HG02870 (cell line): ENCODE measurements around the gene RNF14.

ENCODE experiments used
- ATAC-seq: cut with Tn5 transposase; IDR thresholded peaks from one replicate; pipeline ENCODE4 v1.9.1; 2021; ENCODE audit warnings: mild to moderate bottlenecking, moderate library complexity; ENCODE audit not compliant: unreplicated experiment

RNF14 gene

DNA sequence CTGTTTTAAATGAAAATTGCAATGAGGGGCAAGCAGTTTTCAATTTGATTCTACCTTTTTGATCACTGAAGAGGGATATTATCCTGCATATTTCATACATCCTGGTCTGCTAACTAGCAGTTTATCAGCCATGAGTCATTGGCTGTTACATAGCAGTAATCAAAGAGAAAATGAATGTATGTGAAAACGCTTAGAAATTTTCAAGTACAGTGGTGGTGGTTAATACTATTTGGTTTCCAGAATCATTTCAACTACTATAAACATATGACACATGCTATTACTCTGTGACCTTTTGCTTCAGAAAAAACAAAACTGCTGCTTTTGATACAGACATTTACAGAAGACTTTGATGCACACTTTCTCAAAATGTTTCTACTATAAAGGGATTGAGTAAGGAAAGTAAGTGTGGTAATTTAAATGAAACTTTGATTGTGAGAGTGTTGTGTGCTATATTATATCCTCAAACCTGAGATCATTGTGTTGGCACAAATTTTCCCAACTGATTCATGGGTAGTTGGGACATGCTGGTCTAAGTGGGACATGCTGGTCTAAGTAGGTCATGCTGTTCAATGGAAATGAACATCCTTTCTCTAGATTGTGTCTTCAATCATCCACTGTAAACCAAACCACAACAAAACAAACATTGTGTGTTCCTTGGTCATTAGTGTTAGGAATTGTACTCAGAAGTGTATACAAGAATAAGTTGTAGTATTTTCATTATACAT, 5.1 kb downstream of the RNF14 start:
- no peak for ATAC-seq

DNA sequence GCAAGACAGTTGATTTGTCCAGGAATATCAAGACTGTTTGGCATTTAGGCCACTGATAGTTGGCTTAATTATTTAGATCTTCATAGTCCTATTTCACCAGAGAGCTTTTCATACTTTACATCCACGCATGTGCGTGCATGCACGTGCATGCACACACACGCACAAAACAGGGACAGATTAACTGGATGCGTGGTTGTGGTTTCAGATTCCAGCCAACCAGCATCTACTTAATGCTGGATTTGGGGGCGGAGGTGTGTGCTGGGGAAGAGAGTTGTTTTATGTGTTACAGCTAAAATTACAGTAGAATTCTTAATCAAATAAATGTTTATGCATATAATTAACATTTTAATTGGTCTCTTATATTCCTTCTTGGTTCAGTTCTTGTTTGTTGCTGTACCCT, 7.3 kb downstream of the RNF14 start:
- ATAC-seq: no peak

DNA sequence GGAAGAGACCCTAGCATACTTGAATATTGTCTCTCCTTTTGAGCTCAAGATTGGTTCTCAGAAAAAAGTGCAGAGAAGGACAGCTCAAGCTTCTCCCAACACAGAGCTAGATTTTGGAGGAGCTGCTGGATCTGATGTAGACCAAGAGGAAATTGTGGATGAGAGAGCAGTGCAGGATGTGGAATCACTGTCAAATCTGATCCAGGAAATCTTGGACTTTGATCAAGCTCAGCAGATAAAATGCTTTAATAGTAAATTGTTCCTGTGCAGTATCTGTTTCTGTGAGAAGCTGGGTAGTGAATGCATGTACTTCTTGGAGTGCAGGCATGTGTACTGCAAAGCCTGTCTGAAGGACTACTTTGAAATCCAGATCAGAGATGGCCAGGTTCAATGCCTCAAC, 9.5 kb downstream of the RNF14 start:
- ATAC-seq: no peak

DNA sequence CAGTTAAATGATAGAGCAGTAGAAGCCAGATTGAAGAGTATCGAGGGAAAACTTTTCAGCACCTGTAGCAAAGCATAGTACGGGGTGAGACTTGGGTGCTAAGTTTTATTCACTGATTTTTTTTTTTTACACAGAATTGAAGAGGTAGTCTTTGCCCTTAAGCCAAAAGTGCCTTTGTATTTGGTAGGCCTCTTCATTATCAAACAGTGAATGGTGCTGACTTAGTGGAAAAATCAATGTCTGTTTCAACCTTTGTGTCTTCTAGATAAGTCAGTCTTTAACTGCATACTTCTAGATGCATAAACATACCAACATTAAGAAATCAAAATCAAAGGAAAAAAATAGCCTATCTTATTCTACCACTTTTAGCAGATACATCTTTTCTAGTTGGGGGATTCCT, 13.7 kb downstream of the RNF14 start:
- no peak for ATAC-seq

DNA sequence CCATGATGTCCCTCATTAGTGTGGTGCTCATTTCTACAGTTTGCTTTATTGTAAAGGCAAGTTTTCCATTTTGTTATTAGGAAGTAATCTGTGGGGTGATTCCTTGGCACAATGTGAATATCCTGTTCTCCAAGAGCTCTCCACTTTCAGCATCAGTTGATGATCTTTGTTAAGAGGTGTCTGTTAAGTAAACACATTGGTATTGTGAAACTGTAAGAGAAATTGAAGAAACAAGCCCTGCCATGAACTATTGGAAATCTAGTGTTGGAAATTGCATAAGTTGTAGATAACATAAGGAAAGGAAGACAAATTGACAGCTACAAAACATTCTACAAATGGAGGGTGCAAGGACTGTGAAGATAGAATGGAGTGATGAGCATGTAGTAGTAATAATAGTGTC, 17.2 kb downstream of the RNF14 start:
- ATAC-seq: no peak

DNA sequence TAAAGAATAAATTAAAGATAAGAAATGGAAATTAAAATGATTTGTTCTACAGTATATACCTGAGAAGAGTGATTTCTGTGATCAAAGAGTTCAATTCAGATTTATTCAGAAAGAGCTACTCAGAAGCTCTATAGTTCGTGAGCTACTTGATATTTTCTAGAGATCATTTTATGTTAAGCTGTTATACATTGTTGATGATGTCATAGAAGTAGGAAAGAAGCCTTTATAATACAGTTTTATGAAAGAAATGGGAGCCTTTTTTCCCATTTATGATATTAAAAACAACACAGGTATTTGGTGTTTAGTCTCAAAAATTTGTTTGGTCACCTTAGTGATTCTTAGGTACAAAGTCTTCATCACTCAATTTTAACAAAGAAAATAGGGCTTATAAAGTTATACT, 20.8 kb downstream of the RNF14 start:
- ATAC-seq: no peak

DNA sequence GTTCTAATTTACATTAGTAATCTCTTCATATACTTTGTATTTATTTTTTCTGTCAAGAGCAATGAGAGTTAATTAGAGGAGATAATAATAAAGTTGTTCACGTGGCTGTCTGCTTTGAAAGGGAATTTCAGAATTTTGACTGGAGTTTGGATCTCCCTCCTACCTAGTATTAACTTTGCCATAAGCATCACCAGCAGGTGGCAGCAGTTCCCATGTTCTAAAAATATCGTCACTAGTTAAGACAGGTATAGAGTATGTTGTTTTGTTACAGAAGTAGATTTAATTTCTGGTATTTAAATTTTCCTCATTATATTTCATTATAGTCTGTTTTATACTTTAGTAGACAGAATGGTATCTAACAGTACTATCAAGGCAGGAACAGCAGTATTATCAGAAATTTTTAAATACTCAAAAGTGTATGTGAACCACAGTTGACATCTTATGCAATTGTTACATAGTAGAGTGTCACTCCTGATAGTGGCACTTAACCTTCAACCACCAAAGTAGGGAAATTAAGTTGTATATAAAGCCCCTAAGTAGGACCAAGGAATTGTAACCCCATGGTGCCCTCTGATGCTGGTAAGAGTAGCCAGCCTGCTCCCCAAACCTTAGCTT, 23.6 kb downstream of the RNF14 start:
- ATAC-seq: peak; percentile 58

DNA sequence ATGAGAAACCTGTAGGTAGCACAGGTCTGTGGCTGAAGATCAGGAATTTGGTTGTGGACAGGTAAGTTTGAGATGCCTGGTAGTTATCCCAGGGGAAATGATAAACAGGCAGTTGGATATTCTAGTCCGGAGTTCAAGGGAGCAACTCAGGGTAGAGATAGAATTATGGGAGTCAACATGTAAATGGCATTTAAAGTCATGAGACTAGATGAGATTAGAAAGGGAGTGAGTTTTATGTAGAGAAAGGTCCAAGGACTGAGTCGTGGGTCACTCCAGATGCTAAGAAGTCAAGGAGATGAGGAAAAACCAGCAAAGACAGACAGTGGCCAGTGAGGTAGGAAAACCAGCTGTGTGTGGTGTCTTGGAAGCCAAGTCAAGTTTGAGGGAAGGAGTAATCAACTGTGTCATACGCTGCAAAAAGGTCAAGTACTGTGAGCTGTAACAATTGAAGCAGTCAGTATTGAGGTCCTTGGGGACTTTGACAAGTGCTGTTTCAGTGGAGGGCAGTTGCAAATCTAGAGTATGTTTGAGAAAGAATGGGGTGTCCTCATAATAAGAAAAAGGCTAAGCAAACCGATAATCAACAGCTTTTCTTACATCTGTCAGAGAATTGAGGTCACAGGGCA, 25.7 kb downstream of the RNF14 start:
- ATAC-seq: no peak

DNA sequence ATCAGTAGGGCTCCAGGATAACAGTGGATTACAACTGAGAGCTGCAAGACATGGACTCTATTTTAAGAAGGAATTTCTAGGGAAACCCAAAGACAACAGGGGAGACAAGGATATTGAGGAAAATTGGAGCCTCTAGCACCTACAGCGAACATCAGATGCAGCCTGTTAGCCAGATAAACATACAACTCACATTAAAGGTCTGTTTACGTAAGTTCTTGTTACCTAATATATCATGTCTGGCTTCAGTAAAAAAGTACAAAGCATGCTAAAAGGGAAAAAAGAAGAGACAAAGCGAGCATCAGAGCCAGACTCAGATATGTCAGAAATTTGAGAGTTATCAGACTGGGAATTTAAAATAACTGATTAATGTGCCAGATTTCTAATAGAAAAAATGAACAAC, 26.8 kb downstream of the RNF14 start:
- no peak for ATAC-seq

DNA sequence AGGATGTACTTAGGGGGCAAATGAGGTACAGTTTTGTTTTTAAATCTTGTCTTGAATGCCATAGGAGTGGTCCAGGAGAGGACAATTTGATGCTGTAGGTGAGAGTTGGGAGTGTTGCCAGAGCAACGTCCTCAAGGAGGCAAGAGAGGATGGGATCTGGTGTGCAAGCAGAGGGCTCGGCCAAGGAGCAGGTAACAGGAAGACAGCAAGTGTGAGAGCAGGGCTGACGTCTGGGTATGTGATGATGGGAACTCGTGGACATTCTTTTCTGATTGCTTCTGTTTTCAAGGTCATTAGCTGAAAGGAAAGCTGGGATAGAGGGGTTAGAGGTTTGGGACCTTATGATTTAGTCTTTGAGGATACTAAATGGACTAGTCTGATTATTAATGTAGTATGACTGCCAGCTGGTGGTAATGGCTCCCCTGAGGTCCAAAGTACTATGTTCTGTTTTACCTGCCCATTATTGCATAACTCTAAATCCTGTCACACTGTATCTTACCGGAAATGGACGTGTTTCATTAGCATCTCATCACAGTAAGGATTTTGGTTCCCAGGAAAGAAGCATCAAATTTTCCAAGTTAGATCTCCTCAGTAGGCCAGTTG, 28.6 kb downstream of the RNF14 start:
- ATAC-seq: no peak

DNA sequence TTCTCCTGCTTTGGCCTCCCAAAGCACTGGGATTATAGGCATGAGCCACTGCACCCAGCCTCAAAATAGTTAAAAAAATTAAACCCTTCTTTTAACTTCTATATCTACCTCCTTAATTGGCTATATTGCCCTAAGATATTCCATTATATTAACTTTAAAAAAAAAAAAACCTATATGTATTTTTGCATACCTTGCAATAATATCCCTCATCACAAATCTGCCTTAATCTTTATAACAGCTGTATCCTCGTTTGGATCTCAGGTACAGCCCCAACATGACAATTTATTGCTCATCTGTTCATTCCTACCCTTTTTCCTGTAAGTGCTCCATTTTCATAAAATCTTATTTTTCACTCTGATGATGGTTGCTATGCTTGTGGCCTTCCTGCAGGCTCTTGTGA, 31.3 kb downstream of the RNF14 start:
- no peak for ATAC-seq

DNA sequence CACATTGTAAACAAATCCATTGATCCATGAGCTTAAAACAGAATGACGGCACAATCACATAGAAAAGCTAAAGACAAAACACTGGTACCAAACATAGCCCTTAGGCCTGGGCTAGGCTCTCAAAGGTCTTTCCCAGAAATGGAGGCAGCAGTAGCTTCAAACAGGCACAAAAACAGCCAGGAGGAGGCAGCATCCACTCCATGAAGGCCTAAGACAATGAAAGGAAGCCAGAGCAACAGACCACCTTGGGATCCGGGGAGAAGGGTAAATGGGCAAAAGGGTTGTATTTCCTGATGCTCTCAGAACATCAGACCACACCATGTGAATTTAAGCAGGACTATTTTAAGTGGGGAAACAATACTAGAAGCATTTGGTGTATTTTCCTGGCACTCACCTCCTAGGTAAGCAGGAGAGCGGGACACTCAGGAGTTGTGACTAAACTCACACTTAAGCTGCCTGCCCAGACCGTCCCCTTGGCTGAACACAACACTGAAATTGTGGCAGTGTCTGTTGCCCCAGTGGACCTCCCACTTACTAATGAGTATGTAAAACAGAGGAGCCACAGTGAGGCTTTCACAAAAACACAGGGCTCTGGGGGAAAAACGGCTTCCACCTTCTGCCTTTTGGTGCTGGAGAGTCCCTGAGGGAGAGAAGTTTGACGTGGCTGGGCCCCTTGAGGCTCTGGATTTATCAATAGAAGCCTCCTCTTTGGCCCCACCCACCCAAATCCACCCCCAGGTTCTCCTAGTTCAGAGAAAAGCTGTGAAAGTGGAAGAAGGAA, 32.0 kb downstream of the RNF14 start:
- no peak for ATAC-seq

DNA sequence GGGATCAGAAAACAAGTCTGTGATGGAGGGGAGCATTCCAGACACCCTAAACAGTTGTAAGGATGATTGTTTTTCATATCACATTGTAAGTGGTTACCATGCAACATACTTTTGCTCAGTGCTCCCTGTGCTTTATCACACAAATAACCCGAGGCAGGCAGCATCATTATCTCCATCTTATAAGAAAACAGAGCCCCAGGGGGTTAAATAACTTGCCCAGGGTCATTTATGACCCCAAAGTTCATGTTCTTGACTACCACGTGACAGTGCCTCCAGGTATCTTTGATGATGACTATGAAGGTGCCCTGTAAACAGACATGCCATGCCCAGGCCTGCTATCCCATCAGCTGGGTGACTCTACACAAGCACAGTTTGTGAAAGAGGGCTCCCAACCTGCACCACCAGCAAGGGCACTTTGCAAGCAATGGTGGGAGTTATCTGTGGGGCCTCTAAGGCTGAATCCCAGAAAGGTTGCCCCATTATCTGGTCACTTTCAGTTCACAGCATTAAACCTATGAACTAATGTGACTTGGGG, 34.4 kb downstream of the RNF14 start:
- ATAC-seq: no peak

DNA sequence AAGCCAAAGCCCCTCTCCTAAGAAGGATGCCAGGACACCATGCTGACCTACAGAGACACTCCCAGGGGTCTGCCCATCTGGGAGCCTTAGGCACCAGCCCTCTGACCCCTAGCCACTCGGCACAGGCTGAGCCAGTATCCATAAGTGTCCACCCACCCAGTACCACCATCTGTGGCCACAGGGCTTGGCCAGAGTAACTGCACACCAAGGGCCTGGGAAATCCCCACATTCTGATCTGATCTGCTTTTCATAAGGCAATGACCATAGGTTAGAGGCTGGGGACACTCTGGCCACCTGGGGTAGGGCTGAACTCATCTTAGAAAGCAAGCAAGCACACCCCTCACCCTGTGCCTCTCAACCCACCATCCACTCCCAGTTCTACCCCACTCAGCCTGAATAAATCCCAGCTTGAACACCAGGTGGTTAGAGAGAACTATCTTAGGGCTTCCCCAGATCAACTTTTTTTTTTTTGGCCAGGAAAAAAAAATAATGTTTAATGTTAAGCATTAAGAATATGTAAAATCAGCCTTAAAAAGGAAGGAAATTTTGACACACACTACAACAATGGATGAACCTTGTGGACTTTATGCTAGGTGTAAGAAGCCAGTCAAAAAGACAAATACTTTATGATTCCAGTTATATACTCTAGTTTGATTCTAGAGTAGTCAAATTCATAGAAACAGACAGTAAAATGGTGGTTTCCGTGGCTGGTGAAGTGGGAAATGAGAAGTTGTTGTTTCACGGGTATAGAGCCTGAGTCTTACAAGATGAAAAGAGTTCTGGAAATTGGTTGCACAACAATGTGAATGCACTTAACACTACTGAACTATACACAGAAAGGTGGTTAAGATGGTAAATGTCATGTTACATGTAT, 37.7 kb downstream of the RNF14 start:
- peak; percentile 67 for ATAC-seq

DNA sequence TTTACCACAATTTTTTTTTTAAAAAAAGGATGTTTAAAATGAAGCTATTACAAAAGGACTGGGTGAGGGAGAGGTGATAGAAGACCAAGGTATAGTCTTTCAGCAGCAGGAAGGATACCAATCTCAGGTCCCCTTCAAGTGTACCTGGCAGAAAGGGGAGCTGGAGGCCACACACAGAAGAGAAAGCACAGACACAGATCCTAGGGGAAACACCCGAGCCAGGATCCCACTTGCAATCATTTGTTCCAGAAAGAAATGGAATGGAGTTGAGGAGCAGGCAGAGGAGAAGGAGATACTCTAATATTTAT, 38.3 kb downstream of the RNF14 start:
- peak; percentile 24 for ATAC-seq

DNA sequence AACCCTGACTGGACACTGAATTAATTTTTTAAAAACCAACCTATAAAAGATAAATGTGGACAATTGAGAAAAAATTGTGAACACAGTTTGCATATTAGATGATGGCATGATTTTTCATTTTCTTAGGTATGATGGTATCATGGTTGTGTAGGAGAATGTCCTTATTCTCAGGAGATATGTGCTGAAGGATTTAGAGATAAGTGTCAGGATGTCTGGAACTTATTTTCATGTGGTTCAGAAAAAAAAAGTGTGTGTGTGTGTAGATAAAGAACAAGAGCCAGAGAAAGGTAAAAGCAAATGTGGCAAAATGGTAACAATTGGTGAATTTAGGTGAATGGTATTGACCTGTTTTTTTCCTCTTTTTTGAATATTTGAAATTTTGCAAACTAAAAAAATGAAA, 39.9 kb downstream of the RNF14 start:
- ATAC-seq: no peak

DNA sequence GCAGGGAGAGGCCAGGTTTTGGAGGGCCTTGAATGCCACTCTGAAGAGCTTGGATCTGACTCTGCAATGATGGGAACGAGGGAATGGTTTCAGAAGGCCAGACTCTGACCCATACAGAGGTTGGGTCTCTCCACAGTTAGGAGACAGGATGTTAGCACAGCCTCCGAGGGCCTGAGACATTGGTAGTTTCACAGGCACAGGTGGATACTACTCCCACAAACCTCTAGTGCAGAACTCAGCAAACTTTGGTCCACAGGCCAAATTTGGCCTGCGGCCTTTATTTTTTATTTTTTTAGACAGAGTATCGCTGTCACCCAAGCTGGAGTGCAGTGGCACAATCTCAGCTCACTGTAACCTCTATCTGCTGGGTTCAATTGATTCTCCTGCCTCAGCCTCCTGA, 41.0 kb downstream of the RNF14 start:
- ATAC-seq: no peak

DNA sequence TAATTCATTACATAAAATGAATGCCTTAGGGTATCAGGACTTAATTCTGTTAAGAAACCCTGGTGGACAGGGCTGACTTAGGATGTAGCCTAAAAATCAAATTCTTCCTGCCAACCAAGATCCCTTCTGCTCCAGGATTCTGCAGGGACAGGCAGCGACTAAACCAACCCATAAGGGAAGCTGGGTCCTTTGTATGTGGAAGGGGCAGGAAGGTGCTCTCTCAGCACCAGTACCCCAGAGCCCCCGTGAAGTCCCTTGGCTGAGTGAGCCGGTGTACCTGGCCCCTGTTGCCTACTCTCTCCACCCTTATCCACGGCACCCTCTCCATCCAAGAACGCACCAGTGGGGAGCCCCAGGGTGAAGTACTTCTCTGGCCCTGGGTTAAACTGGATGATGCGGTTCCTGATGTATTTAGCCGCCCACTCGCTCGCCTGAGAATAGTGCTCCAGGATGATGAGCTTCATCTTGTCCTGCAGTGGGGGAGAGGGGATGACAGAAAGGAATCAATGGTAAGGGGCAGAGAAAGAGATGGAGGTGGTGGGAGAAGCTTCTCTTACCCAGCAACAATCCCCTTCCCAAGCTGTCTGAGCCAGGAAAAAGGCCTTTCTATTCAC, 42.8 kb downstream of the RNF14 start:
- no peak for ATAC-seq

DNA sequence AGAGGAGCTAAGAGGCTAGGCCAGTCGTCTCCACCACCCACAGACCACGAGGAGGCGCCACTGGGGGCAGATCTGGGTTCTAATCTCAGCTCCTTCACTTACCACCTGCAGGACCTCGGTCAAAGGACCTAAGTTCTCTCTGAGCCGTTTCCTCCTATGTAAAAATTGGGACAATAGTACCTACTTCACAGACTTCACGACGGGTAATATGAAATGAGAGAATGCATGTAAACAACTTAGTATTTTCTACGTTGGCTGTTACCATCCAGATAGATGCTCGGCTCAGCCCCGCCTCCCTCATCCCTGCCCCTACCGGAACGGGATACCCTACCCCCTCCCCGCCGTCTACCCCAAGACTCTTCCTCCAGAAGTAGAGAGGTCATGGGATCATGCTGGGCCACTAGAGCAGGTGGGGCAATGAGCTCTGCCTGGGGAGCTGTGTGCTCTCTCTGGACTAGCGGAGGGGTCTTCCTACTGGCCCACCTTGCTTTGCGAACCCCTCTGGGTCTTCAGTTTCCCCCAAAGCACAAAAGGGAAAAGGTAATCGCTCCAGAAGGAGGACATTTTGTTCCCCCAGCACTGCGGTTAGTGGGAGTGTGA, 43.4 kb downstream of the RNF14 start:
- ATAC-seq: no peak
